Right hindlimb (tissue), 1 donor: ENCODE data around the gene F8.

ENCODE experiments used
- DNase-seq: peaks from one replicate; pipeline ENCODE4 v3.0.0-alpha.2; 2018

The F8 gene

DNA sequence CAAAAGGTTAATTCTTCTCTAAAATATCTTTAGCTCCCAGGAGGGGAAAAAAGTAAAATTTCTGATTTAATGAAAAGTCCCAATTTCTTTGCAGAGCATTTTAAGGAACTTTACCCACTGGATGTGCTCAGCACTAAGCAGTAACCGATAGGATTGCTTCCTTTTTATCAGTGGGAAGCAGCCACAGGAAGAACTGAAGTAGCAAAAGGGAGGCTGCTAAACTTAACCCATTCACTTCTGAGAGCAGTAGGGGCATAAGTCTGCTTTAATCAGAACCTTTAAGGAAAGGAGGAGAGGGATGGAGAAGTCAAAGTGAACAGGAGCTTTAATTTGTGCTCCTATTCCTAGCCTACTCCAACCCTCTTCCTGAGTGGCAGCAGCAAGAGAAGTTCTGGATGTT is at the start of gene F8:
Gene F8 (minus strand): TSS at position 139 of the 400 bp plus-strand sequence. CDS start 171 bp downstream, outside the sequence.
- DNase-seq = no peak

GRCh38 chrX:155071694-155072280 is 49.3 kb upstream of the F8 start:
- no peak for DNase-seq

DNA sequence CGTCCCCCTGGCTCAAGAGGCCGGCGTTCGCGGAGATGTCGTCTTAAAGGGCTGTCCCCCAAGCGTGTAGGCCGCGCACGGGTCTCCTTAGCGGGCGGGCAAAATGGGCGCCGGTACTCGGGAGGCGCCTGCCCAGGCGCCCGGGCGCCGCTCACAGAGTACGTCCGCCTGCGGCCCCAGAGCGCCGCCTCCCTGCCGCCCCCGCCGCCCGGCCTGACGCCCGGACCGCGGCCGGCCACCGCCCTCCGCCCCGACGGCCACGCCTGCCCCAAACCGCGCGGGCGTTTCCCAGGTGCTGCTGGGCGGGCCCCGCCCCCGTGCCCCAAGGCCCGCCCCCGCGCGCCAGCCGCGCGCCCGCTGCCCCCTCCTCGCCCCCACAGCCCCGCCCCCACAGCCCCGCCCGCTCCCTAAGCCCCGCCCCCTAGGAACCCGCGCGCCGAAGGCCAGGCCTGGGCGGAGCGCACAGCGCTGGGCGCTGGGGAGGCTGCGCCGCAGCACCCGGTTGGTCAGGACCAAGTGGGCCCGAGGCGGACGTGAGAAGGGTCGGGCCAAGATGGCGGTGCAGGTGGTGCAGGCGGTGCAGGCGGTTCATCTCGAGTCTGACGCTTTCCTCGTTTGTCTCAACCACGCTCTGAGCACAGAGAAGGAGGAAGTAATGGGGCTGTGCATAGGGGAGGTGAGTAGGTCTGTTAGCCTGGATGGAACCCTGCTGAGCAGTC is 48.6 kb upstream of the F8 start, which contains the start of the genes BRCC3, CMC4 and MTCP1:
Gene BRCC3 (plus strand): TSS at position 534 of the 719 bp plus-strand sequence. CDS start 20 bp downstream, at position 554.
Gene CMC4 (minus strand): TSS at position 162 of the 719 bp plus-strand sequence. CDS start 7,113 bp downstream, outside the sequence.
Gene MTCP1 (minus strand): TSS at position 162 of the 719 bp plus-strand sequence. CDS start 5,126 bp downstream, outside the sequence.
- DNase-seq = peak; percentile 85

GRCh38 chrX:155070663-155070974 is 48.1 kb upstream of the F8 start:
- DNase-seq = no peak

GRCh38 chrX:155070038-155070437 is 47.5 kb upstream of the F8 start:
- no peak for DNase-seq

DNA sequence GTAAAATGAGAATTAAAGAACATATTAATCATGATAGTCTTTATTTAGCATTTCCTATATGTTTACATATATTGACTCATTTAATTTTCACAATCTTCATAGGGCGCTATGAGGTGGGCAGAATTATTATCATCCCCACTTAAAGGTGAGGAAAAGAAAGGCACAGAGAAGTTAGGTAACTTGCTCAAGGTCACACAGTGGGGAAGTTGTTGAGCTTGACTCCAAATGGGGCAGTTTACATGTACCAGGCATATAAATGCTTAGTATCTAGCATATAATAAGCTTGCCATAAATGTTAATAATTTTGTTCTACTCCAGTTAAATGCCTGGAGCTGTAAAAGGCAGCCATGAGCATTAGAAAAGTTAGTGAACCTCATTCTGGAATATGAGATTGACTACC is 46.9 kb upstream of the F8 start:
- DNase-seq = no peak

- DNase-seq = no peak
Measured at GRCh38 chrX:155068165-155068564, 45.6 kb upstream of the F8 start.

- no peak for DNase-seq
Measured at GRCh38 chrX:155065035-155065734, 42.7 kb upstream of the F8 start.

DNA sequence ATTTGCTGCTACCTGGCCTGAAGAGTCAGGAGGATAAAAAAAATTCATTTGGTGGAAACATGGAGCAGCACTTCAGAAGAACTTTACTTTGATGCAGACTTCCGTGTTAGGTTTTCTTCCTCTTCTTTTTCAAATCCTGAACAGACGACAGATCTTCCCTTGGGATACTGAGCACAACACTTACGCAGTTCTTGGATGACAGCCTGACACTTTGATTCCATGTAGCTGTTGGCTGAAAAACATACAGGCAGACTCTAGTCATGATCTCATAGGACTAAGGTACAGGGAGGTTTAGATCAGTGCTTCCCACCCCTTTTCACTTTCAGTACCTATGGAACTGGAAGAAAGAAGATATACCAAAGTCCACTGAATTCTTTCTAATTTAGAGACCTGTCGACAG is 39.2 kb upstream of the F8 start:
- DNase-seq = no peak

- peak; percentile 67 for DNase-seq
Measured at GRCh38 chrX:155056877-155057792, 34.6 kb upstream of the F8 start.

GRCh38 chrX:155056471-155056870 is 33.9 kb upstream of the F8 start:
- DNase-seq = no peak

DNA sequence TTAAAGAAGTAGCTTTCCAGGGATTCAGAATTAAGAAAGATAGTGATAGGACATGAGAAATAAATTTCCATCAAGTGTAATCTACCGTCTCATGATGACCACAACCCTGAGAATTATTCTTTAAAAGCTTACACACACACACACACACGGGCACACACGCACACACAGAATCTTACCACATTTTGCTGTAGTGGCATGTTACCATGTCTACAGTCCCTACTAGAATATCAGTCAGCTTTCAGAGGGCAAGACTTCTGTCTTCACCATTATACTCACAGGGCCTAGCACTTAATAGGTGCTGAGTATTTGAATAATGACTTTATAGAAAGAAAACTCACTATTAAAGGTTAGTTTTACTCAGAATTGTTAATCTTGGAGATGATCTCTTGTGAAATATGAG is 33.0 kb upstream of the F8 start:
- no peak for DNase-seq

- DNase-seq = no peak
Measured at GRCh38 chrX:155054255-155054654, 31.7 kb upstream of the F8 start.

- no peak for DNase-seq
Measured at GRCh38 chrX:155053656-155054055, 31.1 kb upstream of the F8 start.

DNA sequence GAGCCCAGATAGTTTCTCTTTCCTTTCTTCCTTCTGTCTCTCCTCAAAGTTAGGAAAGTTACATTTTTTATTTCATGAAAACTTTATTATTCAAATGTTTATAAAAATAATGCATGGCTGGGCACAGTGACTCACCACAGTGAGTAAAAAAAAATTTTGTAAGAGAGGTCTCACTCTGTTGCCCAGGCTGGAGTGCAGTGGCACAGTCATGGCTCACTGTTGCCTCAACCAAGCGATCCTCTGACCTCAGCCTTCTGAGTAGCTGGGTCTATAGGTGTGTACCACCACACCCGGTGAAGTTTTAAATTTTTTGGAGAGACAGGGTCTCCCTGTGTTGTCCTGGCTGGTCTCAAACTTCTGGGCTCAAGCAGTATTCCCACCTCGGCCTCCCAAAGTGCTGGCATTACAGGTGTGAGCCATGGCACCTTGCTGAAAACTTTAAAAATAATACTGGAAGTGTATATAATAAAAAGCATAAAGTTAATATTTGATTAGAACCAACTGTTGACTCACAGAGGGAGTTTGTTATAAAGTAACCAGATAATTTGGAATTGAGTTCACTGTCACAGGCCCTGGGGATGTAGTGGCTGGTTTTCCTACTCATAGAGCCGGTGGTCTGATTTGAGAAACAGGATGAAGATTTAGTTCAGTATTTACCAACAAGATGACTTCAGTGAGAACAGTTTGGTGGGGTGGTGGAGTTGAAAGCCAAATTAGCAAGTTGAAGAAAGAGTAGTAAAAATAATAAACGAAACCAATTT is 30.4 kb upstream of the F8 start:
- no peak for DNase-seq

GRCh38 chrX:155048977-155049619 is 26.6 kb upstream of the F8 start:
- DNase-seq = peak; percentile 37

DNA sequence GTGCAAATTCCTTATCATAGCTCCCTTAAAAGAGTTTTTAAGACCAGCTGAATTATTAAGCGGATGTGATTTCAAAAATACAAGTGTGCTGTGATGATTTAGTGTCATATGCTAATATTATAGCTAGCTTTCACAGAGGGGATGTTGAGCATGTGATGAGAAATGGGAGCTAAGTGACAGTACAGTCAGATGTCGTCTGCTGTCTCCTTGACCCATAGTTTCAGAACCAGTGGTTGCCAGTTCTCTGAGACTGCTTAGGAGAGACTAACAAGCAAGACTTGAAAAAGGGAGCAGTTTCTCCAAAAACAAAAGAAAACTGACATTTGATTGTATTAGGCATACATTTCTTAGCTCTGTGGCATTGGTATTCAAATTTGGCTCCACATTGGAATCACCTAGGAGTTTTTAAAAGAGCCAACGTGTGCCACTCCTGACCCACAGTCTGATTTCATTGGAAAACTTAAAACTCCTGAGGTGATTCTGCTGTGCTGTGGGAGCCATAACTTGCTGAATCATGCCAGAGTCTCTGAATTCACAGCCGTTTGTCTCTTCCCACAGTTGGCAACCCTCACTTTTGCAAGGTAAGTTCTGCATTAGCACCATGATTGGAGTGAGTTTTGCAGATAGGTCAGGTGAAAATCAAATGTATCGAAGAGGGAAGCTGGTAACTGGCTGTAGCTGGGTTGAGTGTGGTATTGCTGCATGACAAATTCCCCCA is 24.4 kb upstream of the F8 start:
- DNase-seq = no peak

DNA sequence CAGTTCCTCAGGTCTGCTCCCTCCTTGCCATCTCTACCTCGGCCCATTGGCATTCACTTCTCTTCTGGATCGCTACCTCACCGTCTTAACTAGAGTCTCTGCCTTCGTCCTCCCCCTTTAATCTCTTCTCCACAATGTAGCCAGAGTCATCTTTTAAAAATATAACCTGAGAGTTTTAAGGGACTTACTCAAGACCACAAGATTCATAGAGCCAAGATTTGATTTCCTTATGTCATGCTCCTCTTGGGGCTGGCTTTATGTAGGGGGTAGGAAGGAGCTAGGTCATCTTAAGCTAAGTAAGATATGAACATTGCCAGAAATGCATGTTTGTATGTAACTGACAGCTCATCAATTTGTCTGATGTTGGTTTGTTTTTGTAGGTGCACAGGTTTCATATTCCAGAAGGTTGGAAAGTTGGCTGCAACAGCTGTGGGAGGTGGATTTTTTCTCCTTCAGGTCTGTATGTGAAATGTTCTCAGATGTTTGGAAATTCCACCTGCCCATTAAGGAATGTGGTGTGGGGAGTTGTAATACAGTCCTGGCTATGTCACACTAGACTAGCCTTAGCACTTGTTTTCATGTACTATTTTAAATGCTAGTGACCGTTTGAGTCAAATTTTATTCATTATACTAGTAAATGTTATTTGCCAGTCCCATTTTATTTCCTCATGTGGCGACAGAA is 23.7 kb upstream of the F8 start:
- no peak for DNase-seq

DNA sequence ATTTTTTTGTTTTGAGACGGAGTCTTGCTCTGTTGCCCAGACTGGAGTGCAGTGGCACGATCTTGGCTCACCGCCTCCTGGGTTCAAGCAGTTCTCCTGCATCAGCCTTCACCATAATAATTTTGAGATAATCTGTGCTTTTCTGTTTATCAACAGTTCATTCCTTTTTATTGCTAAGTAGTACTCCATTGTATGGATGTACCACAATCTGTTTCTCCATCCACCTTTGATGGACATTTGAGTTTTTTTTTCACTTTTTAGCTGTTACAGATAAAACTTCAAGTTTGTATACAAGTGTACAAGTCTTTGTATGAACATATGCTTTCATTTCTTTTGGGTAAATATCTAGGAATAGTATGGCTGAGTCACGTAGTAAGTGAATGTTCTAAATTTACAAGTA is 13.2 kb upstream of the F8 start:
- no peak for DNase-seq

- no peak for DNase-seq
Measured at GRCh38 chrX:155031657-155032056, 9.1 kb upstream of the F8 start.
